Fibroblast of lung (primary cell): ENCODE data around the gene FSTL5.

ENCODE experiments used
- CTCF ChIP-seq, 2 donors: IDR thresholded peaks in 1 of 2; conservative IDR thresholded peaks in 1 of 2; 1 replicate in 1 of 2; 2 replicates in 1 of 2; pipeline ENCODE4 v1.5.1; 2011 to 2012; ENCODE audit warnings: low read length in 2 of 2, control low read depth in 1 of 2, inconsistent platforms in 1 of 2, low read depth in 1 of 2, mild to moderate bottlenecking in 1 of 2
- EZH2 ChIP-seq: IDR thresholded peaks from 2 replicates; pipeline ENCODE4 v1.5.1; 2012; ENCODE audit warnings: low read length, control low read depth, mild to moderate bottlenecking; ENCODE audit errors: missing control alignments

DNA sequence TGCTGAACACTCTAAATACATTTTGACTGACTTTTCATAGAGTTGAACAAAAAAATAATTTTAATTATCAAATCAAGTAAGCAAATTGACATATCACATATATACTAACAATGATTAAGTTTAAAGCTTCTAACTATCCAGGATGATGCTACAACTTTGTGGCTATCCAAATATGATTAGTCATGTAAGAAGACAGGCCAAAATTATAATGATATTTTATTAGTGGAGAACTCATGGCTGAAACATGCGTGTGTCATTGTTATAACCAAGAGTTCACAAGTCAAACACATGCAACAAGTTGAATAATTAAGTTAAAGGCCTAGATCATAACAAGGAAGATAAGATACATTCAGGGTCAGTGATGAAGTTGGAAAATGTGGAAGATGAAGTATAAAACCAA lies 346.8 kb downstream of the FSTL5 start:
- TF ChIP-seq CTCF (conservative IDR thresholded peaks at IDR 0.05 in 1 of 2, IDR thresholded peaks at IDR 0.05 in 1 of 2; ENCODE audit: low read depth in 1 of 2, low read length in 2 of 2) (no peak), EZH2 (no peak)
